ELF-1 (cell line): ENCODE measurements around the gene SFTPA2.
"Not testable (repeated sequence)": the region's sequence is repeated elsewhere in the genome, so short reads cannot be mapped to it uniquely, and the experiment has no call there.

Experiments used
- DNase-seq: peaks from one replicate; pipeline ENCODE4 v3.0.0-alpha.2; 2016; ENCODE audit warnings: low read depth, low spot score

Gene SFTPA2

DNA sequence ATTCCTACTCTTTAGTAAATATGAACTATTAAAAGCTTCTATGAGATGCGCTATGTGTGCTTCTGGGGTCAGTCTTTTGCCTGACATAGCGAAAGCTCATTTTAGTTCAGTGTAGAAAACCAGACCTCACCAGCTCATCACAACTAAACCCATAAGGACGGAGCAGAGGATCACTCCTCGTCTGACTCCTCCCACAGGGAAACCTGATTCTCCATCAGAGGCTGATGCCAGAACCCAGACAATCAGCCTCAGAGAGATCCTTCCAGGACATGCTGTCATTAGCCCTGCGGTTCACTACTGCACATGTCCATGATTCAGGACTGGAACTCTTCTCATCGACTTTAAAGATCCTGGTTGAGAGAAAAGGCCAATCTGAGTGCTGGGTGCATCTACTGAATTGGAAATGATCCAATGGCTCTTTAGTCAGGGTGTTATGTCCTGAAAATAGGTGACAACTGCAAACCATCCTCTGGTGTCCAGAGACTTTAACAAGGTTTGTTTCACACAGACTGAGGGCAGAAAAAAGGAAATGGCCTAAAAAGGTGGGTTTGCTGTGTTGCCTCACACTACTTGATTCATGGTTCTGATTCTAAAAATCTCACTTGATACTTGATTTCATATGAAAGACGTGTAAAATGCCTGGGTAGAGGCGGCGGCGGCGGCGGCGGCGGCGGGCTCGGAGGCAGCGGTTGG, 48.2 kb downstream of the SFTPA2 start, which contains the start of gene EIF5AL1:
Gene EIF5AL1 (plus strand): TSS at position 643 of the 693 bp plus-strand sequence. CDS start 117 bp downstream, outside the sequence.
- not testable (repeated sequence) for DNase-seq

DNA sequence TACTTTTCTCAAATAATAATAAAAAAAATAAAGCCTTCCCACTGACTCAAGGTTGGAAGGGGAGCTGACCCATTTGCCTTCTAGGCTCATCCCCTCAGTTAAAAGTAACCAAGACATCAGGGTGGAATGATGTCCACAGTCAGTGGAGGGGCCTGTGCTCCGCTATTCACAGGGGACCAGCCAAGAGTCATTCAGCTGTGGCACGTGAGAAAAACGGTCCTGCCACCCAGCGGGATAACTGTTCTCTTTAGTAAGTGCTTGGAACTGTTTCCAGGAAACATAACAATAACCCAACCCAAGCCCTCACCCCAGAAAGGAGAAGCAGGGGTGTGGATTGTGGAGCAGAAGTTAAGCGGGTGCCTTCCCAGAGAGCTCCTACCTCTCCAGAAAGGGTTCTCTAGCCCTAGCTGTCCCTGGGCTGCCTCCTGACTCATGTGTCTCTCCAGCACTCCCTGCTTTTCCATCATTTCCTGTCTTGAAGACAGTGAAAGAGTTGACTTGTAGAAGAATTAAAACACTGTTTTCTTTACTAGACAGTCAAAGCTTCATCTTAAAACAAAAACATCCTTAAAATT, 50.2 kb downstream of the SFTPA2 start:
- DNase-seq = not testable (repeated sequence)

- not testable (repeated sequence) for DNase-seq
Observed at GRCh38 chr10:79509306-79509933, 50.8 kb downstream of the SFTPA2 start.

GRCh38 chr10:79508245-79508644, 52.0 kb downstream of the SFTPA2 start:
- DNase-seq = not testable (repeated sequence)

GRCh38 chr10:79507440-79508167, 52.6 kb downstream of the SFTPA2 start:
- no peak for DNase-seq
